ENCODE measurements around the gene FAM228A.

Gene FAM228A

DNA sequence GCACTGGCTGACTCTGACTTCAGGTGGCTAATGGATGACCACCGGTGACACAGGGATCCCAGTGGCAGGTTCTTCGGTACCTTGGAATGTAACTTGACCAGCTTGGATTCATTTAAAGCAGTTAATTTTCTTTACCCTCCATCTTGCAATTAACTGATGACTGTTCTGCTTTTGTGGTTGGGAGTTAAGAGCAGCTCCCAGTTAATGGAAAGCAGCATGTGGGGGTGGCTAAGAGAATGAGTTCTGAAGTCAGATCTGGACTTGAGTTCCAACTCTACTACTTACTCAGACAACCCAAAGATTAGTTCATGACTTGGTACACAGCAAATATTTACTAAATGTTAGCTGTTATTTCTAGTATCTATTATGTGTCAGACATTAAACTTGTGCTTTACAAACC lies 58.5 kb downstream of the FAM228A start:
- ATAC-seq (ENCODE audit: insufficient read depth, low read depth): no peak
- Histone ChIP-seq H3K36me3 (ENCODE audit: insufficient read depth, low read length) (peaks cover 5% of the 10 kb centered on the region; the same call in 1 of the 2 replicates), H3K9ac (ENCODE audit: low read depth, low read length) (no peak overlapping the region), H3K4me3 (ENCODE audit: low read depth in 1 of 2, low read length in 2 of 2) (no peak overlapping the region), H3K27me3 (ENCODE audit: insufficient read depth, low read length, poor library complexity) (no peaks in the 10 kb centered on the region), H3K27ac (ENCODE audit: low read length) (no peak overlapping the region), H3K79me2 (ENCODE audit: insufficient read depth, low read length) (no peaks in the 10 kb centered on the region), H4K20me1 (ENCODE audit: insufficient read depth, low read length) (no peaks in the 10 kb centered on the region), H2AFZ (ENCODE audit: low read depth, low read length) (no peak overlapping the region), H3K4me1 (ENCODE audit: insufficient read depth, low read length) (no peaks in the 10 kb centered on the region), H3K4me2 (ENCODE audit: insufficient read depth, low read length) (no peak overlapping the region), H3K9me3 (ENCODE audit: insufficient read depth, low read length, severe bottlenecking) (no peaks in the 10 kb centered on the region)
- DNase-seq: no peak
- TF ChIP-seq, protein P1, sequence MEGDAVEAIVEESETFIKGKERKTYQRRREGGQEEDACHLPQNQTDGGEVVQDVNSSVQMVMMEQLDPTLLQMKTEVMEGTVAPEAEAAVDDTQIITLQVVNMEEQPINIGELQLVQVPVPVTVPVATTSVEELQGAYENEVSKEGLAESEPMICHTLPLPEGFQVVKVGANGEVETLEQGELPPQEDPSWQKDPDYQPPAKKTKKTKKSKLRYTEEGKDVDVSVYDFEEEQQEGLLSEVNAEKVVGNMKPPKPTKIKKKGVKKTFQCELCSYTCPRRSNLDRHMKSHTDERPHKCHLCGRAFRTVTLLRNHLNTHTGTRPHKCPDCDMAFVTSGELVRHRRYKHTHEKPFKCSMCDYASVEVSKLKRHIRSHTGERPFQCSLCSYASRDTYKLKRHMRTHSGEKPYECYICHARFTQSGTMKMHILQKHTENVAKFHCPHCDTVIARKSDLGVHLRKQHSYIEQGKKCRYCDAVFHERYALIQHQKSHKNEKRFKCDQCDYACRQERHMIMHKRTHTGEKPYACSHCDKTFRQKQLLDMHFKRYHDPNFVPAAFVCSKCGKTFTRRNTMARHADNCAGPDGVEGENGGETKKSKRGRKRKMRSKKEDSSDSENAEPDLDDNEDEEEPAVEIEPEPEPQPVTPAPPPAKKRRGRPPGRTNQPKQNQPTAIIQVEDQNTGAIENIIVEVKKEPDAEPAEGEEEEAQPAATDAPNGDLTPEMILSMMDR (IDR thresholded peaks at IDR 0.05; ENCODE audit: borderline replicate concordance, extremely low read depth, low read length, poor library complexity, severe bottlenecking): no peak
- no peak for TF ChIP-seq EZH2 (IDR thresholded peaks at IDR 0.05; ENCODE audit: borderline replicate concordance, low read depth, low read length, severe bottlenecking)

DNA sequence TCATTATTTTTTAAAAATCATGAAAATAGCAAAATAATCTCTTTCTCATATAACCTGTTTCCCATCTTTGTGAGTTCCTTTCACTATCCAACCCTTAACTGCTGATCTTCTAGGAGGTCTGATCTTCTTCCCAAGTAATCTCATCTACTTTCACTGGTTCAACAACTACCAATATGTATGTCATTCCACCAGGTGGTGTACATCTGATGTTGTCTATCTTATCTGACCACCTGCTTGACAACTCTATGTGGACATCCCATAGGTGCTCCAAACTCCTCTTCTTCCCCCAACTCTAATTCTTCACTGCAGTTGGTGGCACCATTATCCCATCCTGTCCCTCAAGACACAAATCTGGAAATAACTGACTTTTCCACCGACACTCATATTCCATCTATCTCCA lies 62.5 kb downstream of the FAM228A start:
- peaks cover 11% of the 10 kb centered on the region; the same call in 1 of the 2 replicates for H3K36me3 ChIP-seq (ENCODE audit: insufficient read depth, low read length)
- DNase-seq: no peak

GRCh38 chr2:24238158-24238557 lies 63.3 kb downstream of the FAM228A start:
- ATAC-seq (ENCODE audit: insufficient read depth, low read depth) (no peak), DNase-seq (no peak)
- Histone ChIP-seq H3K4me2 (ENCODE audit: insufficient read depth, low read length) (no peak overlapping the region), H3K4me1 (ENCODE audit: insufficient read depth, low read length) (no peaks in the 10 kb centered on the region), H3K79me2 (ENCODE audit: insufficient read depth, low read length) (no peaks in the 10 kb centered on the region), H3K27ac (ENCODE audit: low read length) (no peak overlapping the region), H3K36me3 (ENCODE audit: insufficient read depth, low read length) (peaks cover 11% of the 10 kb centered on the region; the same call in 1 of the 2 replicates), H4K20me1 (ENCODE audit: insufficient read depth, low read length) (no peaks in the 10 kb centered on the region), H2AFZ (ENCODE audit: low read depth, low read length) (no peak overlapping the region), H3K9ac (ENCODE audit: low read depth, low read length) (no peak overlapping the region), H3K27me3 (ENCODE audit: insufficient read depth, low read length, poor library complexity) (no peaks in the 10 kb centered on the region), H3K4me3 (ENCODE audit: low read depth in 1 of 2, low read length in 2 of 2) (no peak overlapping the region), H3K9me3 (ENCODE audit: insufficient read depth, low read length, severe bottlenecking) (no peaks in the 10 kb centered on the region)
- TF ChIP-seq, protein P1 (IDR thresholded peaks at IDR 0.05; ENCODE audit: borderline replicate concordance, extremely low read depth, low read length, poor library complexity, severe bottlenecking): no peak
- no peak for TF ChIP-seq EZH2 (IDR thresholded peaks at IDR 0.05; ENCODE audit: borderline replicate concordance, low read depth, low read length, severe bottlenecking)

More for the DNA sequence above, 62.5 kb downstream of the FAM228A start:
- Histone ChIP-seq H3K4me2 (ENCODE audit: insufficient read depth, low read length) (no peak overlapping the region), H3K4me1 (ENCODE audit: insufficient read depth, low read length) (no peaks in the 10 kb centered on the region), H3K27ac (ENCODE audit: low read length) (no peak overlapping the region), H3K79me2 (ENCODE audit: insufficient read depth, low read length) (no peaks in the 10 kb centered on the region), H3K9me3 (ENCODE audit: insufficient read depth, low read length, severe bottlenecking) (no peaks in the 10 kb centered on the region), H3K9ac (ENCODE audit: low read depth, low read length) (no peak overlapping the region), H3K4me3 (ENCODE audit: low read depth in 1 of 2, low read length in 2 of 2) (no peak overlapping the region), H4K20me1 (ENCODE audit: insufficient read depth, low read length) (no peaks in the 10 kb centered on the region), H2AFZ (ENCODE audit: low read depth, low read length) (no peak overlapping the region), H3K27me3 (ENCODE audit: insufficient read depth, low read length, poor library complexity) (no peaks in the 10 kb centered on the region)
- no peak for ATAC-seq (ENCODE audit: insufficient read depth, low read depth)
- no peak for TF ChIP-seq EZH2 (IDR thresholded peaks at IDR 0.05; ENCODE audit: borderline replicate concordance, low read depth, low read length, severe bottlenecking)
- TF ChIP-seq, protein P1 (IDR thresholded peaks at IDR 0.05; ENCODE audit: borderline replicate concordance, extremely low read depth, low read length, poor library complexity, severe bottlenecking): no peak

- no peak overlapping the region for H3K4me3 ChIP-seq (ENCODE audit: low read depth in 1 of 2, low read length in 2 of 2)
- no peak overlapping the region for H3K9ac ChIP-seq (ENCODE audit: low read depth, low read length)
- no peak overlapping the region for H3K27ac ChIP-seq (ENCODE audit: low read length)
- no peaks in the 10 kb centered on the region for H3K9me3 ChIP-seq (ENCODE audit: insufficient read depth, low read length, severe bottlenecking)
- H4K20me1 ChIP-seq (ENCODE audit: insufficient read depth, low read length): no peaks in the 10 kb centered on the region
- H3K4me1 ChIP-seq (ENCODE audit: insufficient read depth, low read length): no peaks in the 10 kb centered on the region
- H3K36me3 ChIP-seq (ENCODE audit: insufficient read depth, low read length): peaks cover 15% of the 10 kb centered on the region; the same call in 1 of the 2 replicates
- TF ChIP-seq, protein P1 (IDR thresholded peaks at IDR 0.05; ENCODE audit: borderline replicate concordance, extremely low read depth, low read length, poor library complexity, severe bottlenecking): no peak
- no peak for TF ChIP-seq EZH2 (IDR thresholded peaks at IDR 0.05; ENCODE audit: borderline replicate concordance, low read depth, low read length, severe bottlenecking)
- DNase-seq: no peak
- H2AFZ ChIP-seq (ENCODE audit: low read depth, low read length): no peak overlapping the region
- no peaks in the 10 kb centered on the region for H3K79me2 ChIP-seq (ENCODE audit: insufficient read depth, low read length)
- H3K4me2 ChIP-seq (ENCODE audit: insufficient read depth, low read length): no peak overlapping the region
- no peaks in the 10 kb centered on the region for H3K27me3 ChIP-seq (ENCODE audit: insufficient read depth, low read length, poor library complexity)
- ATAC-seq (ENCODE audit: insufficient read depth, low read depth): no peak
Observed at GRCh38 chr2:24239553-24239952, 64.7 kb downstream of the FAM228A start.

Data from DND-41 (cell line).